NCI-H2171 (cell line): ENCODE results near the gene C9orf72.
"Not testable (repeated sequence)": the region's sequence is repeated elsewhere in the genome, so short reads cannot be mapped to it uniquely, and the experiment has no call there.

Experiments
- DNase-seq: peaks from one replicate; lab custom pipeline; 2025; lab: John Stamatoyannopoulos, UW

Gene C9orf72, protein sequence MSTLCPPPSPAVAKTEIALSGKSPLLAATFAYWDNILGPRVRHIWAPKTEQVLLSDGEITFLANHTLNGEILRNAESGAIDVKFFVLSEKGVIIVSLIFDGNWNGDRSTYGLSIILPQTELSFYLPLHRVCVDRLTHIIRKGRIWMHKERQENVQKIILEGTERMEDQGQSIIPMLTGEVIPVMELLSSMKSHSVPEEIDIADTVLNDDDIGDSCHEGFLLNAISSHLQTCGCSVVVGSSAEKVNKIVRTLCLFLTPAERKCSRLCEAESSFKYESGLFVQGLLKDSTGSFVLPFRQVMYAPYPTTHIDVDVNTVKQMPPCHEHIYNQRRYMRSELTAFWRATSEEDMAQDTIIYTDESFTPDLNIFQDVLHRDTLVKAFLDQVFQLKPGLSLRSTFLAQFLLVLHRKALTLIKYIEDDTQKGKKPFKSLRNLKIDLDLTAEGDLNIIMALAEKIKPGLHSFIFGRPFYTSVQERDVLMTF

DNA sequence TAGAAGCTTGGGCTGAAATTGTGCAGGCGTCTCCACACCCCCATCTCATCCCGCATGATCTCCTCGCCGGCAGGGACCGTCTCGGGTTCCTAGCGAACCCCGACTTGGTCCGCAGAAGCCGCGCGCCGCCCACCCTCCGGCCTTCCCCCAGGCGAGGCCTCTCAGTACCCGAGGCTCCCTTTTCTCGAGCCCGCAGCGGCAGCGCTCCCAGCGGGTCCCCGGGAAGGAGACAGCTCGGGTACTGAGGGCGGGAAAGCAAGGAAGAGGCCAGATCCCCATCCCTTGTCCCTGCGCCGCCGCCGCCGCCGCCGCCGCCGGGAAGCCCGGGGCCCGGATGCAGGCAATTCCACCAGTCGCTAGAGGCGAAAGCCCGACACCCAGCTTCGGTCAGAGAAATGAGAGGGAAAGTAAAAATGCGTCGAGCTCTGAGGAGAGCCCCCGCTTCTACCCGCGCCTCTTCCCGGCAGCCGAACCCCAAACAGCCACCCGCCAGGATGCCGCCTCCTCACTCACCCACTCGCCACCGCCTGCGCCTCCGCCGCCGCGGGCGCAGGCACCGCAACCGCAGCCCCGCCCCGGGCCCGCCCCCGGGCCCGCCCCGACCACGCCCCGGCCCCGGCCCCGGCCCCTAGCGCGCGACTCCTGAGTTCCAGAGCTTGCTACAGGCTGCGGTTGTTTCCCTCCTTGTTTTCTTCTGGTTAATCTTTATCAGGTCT lies at the start of gene C9orf72:
Gene C9orf72 (minus strand): TSS at position 564 of the 716 bp plus-strand sequence. CDS start 6,361 bp downstream, outside the sequence.
- peak; percentile 54 for DNase-seq

DNA sequence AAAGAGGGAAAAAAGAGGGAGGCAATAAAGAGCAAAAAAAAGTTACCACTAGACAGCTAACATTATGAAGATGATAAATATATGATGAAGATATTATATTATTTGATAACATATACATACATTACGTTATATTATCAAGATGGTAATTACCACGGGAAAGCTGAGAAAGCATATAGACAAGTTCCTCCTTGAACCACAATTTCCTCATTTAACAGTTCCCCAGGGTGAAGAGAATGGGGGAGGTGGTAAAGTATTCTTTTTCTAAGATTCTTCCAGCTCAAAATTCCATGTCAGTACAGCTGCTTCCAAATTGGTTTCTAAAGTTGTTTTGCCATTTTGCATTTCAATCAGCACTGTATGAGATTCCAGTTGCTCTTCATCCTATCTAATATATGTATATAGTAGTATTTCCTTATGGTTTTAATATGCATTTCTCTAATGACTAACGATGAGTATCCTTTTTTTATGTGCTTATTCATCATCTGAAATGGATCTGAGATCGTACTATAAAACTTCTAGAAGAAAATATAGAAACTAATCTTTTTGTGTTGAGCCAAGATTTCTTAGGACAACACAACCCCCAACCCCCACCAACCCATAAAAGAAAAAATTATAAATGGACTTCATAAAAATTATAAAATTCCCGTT lies 49.5 kb upstream of the C9orf72 start:
- no peak for DNase-seq

DNA sequence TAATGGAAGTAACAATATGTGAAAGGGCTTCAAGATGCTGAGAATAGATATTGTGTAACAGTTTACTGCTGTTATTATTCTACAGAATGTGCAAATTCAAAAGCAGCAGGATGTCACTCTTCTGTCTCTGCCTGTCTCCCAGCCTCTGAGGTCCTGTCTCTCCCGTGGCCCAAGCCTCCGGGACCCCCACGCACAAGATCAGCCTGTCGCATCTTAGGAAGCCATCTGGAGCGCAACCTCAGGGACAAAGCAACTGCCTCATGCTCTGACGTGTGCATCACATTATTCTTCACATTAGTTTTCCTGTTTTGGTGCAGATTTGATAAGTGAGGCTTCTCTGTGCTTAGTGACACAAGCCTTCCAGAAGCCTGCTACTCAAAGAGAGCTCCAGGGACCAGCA lies 46.5 kb upstream of the C9orf72 start:
- no peak for DNase-seq

DNA sequence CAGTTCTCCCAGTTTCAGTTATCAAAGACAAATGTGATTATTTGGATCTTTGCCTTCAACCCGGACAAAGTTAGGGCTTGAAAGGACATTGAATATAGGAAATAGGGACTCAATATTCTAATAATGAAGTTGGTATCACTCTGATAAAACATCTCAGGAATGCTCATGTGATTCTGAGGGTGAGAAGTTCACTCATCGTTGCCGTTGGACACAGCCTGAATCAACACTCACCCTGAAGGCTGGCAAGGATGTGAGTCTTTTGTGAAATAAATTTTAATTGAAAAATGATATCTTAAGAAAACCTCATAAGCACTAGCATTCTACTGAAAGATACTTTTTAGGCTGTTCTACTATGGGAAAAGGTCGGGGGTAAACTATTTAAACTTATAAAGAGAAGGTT lies 44.8 kb upstream of the C9orf72 start:
- no peak for DNase-seq

DNA sequence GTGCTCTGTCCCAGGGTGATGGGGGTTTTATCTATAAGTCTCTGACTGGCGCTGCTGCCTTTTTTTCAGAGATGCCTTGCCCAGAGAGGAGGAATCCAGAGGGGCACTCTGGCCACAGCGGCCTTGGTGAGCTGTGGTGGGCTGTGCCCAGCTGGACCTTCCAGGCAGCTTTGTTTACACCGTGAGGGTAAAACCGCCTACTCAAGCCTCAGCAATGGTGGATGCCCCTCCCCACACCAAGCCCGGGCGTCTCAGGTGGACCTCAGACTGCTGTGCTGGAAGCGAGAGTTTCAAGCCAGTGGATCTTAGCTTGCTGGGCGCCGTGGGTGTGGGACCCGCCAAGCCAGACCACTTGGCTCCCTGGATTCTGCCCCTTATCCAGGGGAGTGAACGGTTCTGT lies 41.3 kb upstream of the C9orf72 start:
- no peak for DNase-seq

DNA sequence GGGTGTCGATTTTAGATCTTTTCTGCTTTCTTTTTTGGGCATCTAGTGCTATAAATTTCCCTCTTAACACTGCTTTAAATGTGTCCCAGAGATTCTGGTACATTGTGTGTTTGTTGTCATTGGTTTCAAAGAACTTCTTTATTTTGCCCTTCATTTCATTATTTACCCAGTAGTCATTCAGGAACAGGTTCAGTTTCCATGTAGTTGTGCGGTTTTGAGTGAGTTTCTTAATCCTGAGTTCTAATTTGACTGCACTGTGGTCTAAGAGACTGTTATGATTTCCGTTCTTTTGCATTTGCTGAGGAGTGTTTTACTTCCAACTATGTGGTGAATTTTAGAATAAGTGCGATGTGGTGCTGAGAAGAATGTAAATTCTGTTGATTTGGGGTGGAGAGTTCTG lies 38.8 kb upstream of the C9orf72 start:
- DNase-seq: not testable (repeated sequence)

DNA sequence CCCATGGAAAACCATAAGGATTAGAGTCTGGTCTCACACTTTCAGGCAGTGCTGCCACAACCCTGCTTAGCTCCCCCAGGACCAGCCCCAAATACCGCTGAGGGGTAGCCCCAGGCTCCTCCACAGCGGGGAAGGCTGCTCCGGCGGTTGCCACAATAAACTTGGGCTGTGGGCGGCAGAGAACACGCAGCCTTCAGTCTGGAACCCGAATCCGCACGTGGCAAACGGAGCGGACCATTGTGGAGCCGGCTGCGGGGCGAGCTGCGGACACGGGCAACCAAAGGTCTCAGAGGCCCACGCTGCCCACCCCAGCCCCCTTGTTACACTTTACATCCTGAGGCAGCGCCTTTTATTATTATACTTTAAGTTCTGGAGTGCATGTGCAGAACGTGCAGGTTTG lies 37.3 kb upstream of the C9orf72 start:
- no peak for DNase-seq

DNA sequence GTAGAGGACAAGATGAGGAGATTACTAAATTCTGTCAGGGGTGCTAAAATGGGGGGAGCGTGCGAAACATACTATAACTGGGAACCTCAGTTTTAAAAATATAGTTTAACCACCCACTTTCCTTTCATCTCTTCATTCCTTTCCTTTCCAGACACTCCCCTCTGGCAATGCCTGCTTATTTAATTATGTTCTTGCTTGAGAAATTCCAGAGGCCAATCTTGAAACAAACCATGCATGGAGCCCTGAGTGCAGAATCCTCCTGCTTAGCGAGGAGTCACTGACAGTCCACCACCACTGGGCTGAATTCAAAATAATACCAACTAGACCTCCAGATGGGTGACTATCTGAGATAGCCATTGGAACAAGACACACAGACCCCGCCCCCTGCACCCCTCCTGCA lies 29.7 kb upstream of the C9orf72 start:
- no peak for DNase-seq

DNA sequence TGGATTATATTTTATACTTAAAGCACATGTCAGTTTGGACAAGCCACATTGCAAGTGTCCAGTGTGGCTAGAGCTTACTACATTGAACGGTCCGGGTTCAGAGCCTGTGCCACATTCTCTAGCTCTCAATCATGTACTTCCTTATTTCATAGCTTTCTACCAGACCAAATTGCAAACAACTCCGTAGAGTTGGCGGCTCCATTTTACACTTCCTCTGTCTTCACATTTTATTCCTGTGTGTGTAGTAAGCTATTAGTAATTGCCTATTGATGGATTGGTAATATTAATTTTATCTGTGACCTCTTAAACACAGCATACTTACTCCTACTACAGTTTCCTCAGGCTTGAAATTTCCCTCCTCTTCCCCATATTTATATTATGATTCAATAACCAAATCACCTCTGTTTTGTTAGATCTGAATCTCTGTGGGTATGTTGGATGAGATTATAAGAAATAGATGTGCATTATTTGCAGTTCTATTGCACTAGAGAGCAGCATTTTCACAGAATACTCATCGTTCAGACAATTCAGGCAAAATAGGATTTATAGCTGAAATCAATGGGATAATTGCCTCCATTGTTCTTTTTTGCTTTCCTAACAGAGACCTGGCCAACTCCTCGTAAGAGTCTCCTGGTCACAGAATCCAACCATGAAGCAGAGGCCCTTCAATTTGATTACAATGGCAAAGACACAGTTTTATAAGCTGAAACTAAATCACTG lies 29.0 kb upstream of the C9orf72 start:
- DNase-seq: no peak

DNA sequence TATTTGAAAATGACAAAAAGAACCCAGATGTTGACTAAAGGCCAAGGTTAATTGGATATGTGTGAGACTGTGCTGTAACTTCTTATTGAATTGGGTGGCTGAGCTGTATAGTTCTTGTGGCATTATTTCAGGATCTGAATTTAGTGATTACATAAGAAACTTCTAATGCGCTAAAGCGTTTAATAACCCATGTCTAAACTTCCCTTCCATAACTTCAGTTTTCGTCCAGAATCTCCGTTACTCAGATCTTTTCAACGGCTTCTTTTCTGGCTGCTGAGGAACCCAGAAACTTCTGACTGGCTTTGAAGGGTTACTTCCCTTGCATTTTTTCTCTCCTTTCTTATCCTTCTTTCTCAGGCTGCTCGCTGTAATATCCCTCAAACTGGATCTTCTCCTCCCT lies 28.1 kb upstream of the C9orf72 start:
- no peak for DNase-seq

DNA sequence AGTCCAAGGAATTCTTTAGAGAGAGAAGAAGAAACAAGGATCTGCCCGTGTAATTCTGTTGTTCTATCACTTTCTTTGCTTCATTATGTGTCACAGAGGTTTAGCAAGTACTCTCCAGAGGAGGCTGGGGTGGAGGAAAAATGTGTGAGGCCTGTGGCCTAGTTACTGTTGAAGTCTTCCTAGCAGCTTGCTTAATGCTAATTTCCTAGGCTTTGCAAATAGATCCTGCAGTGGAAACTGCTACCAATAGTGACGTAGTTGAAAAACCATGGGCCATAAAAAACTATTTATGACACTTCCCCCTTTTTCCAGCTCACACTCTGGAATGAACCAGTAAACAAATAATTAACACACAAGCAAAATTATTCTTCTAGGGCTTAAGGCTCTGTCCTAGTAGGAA lies 27.0 kb upstream of the C9orf72 start:
- DNase-seq: no peak

DNA sequence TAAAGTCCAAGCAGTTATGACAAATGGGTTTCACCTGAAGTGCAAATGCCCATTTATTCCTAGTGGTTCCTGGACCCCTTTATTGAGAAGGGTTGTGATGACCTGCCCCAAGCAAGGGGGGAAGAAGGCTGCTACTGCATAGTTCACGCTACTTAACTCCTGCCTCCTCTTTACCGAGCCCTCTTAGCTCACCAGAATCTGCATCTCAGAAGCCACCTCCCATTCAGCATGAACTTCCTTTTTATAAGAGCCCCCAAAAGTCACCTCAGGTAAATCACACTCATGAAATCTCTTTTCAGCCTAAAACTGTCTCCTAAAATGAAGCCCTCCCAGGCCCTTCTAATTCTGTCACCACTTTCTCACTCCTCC lies 26.6 kb upstream of the C9orf72 start:
- DNase-seq: no peak

DNA sequence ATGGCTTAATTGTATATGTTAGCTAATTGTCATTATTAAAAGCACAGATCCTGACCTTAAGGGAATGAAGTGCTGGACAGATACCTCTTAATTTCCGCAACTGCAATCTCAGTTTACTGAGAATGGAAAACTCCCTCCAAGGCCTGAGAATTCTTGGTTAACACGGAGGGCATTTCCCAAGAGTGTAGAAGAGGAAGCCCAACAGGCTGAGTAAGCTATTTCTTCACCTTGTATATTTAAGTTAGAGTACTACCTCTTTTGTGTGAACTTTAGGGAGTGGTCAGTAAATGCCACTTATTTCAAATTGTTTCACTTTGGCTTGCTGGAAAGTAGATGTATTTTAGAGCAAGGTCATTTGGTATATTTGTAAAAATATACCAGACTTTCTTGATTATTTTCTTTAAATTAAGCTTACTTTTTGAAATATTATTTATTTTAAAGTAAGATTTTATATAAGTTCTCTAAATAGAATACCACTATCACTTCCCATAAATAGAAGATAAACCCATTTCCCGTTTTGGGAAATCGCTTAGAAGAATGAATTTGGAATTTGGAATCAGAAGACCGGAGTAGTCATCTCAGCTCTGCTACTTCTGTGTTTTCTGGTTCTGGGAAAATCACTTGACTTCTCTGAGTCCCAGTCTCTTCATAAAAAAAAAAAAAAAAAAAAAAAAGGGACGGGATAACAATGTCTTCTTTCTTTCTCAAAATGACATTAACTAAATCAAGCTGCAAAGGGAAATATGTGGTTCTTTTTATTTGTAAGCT lies 26.0 kb upstream of the C9orf72 start:
- DNase-seq: no peak

DNA sequence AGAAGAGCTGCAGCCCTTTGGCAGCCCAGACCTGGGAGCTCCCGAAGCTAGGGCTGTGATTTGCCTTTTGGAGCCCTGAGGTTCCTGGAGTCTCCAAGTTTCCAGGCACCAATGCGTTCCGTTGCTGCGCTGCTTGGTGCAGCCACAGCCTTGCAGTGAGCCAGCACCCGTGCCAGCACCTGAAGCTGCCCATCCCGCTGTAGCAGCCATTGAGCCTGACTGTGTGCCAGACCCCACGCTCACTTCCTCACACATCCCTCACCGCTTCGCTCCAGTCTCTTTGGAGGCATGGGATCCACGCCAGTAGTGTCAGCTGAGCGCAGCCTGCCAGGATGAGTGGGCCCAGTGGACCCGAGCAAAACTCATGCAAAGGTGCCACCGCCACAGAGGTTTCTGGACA lies 22.5 kb upstream of the C9orf72 start:
- no peak for DNase-seq

DNA sequence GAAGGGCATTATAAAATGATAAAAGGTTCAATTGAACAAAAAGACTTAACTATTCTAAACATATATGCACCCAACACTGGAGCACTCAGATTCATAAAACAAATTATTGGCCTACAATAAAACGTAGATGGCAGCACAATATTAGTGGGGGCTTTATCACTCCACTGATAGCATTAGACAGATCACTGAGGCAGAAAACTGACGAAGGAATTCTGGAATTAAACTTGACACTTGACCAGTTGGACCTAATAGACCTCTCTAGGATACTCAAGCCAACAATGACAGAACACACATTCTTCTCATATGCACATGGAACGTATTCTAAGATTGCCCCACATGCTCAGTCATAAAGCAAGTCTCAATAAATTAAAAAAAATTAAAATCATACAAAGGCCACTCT lies 18.4 kb upstream of the C9orf72 start:
- no peak for DNase-seq

DNA sequence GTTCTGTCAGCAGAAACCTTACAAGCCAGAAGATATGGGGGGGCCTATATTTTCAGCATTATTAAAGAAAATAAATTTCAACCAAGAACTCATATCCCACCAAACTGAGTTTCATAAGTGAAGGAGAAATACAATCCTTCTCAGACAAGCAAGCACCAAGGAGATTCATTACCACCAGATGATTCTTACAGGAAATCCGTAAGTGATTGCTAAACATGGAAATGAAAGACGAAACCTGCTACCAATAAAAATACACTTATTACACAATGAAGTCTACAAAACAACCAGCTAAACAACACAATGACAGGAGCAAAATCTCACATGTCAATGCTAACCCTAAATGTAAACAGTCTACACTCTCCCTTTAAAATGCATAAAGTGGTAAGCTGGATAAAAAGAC lies 17.8 kb upstream of the C9orf72 start:
- no peak for DNase-seq

DNA sequence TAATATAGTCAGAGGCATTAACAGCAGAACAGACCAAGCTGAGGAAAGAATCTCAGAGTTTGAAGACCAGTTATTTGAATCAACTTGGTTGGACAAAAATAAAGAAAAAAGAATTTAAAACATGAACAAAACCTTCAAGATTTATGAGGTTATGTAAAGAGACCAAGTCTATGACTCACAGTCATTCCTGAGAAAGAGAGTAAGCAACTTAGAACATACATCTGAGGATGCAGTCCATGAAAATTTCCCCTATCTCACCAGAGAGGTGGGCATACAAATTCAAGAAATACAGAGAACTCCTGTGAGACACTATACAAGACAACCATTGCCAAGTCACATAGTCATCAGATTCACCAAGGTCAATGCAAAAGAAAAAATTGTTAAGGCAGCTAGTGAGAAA lies 17.4 kb upstream of the C9orf72 start:
- no peak for DNase-seq

DNA sequence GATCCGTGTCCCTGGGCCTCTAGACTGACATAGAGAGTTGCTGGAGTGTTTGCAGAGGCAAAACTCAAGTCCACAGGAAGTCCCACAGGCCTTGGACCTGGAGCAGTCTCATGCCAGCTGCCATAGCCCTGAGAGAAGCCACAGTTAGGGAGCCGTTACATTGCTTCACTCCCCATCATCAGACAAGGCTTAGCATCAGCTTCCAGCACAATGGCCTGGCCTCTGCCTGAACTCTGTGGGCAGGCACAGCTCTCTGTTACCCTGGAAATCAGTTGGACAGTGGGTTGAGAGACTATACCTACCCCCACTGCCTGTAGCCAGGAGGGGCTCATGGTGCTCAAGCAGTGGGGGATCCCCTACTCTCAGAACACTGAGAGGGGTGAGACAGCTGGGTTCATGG lies 16.2 kb upstream of the C9orf72 start:
- DNase-seq: no peak

DNA sequence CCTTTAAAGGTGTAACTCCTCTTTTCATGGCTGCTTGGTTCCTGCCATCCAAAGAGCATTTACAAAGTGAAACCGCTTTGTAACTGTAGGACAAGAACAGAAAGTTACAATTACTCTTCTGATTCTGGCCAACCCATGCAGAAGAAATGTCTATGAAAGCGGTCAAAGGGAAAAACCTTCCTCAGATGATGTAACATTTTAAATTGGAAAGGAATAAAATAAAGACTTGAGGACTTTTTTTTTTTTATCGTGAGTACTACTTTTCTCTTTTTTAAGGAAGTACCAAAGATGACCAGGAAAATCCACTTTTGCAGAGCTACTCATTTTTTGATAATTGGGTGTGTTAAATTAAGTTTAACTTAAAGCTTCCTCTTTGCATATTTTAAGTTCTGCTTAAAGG lies 13.0 kb upstream of the C9orf72 start:
- DNase-seq: no peak

DNA sequence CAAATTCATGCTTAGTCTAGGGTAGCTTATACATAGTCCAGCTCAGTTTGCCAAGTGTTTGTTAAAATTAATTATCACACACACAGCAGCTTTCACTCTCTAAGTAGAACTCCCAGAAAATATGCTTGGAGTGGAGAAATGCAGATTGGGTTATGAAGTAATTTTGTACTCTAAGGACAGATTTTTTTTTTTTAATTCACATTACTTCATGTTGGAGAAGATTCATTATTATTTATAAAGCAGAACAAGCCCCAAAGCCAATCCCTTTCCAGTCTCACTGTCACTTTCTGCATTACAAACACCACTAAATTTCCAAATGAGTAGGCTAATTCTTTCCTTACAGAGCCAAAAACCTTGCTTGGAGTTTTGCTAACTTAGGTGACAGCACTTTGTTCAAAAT lies 11.7 kb upstream of the C9orf72 start:
- DNase-seq: no peak

DNA sequence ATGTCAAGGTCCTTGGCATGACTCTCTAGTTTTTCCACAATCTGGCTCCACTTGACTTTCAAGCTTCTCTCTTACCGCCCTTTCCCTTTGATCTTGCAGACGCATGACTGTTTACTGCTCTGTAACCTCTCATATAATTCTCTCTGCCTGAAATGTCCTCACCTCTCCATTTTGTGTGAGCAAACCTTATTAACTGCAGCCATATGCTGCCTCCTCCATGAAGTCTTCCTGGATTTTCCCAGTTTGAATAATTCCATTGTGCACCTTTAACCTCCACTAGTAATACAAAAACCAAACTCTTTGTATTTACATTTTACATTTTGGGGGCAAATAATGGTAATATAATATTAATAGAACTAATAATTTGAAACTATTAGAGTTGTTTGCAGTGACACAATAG lies 9.5 kb upstream of the C9orf72 start:
- no peak for DNase-seq

DNA sequence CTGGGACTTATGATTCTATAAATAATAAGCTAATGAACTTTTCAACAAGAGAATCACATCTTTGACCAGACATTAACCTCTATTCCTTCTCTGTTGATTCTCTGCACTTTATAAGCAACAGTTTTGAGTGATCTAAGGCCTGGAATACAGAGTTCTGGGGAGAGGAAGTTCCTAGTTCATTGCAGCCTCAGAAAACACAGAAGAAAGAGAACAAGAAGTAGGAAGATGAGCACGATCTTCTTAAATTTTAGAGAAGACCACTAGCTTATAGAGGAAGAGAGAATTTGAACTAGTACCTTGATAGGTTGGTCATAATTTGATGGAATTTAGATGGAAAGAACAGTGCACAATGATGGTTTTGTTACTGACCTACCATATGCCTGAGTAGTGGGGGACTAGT lies 8.5 kb upstream of the C9orf72 start:
- DNase-seq: no peak
